ENCODE results near the gene PDE3B.

- no peak for TF ChIP-seq CTCF (IDR thresholded peaks at IDR 0.05)
- TF ChIP-seq POLR2A (IDR thresholded peaks at IDR 0.05): no peak
Observed at GRCh38 chr11:14756349-14756748, 112.7 kb downstream of the PDE3B start.
